HG02852 (cell line): Measurements from ENCODE around the gene ADAT3.

ENCODE experiments used
- ATAC-seq: cut with Tn5 transposase; IDR thresholded peaks from one replicate; pipeline ENCODE4 v1.9.1; 2021; ENCODE audit warnings: mild to moderate bottlenecking, moderate library complexity; ENCODE audit not compliant: unreplicated experiment

ADAT3 gene

DNA sequence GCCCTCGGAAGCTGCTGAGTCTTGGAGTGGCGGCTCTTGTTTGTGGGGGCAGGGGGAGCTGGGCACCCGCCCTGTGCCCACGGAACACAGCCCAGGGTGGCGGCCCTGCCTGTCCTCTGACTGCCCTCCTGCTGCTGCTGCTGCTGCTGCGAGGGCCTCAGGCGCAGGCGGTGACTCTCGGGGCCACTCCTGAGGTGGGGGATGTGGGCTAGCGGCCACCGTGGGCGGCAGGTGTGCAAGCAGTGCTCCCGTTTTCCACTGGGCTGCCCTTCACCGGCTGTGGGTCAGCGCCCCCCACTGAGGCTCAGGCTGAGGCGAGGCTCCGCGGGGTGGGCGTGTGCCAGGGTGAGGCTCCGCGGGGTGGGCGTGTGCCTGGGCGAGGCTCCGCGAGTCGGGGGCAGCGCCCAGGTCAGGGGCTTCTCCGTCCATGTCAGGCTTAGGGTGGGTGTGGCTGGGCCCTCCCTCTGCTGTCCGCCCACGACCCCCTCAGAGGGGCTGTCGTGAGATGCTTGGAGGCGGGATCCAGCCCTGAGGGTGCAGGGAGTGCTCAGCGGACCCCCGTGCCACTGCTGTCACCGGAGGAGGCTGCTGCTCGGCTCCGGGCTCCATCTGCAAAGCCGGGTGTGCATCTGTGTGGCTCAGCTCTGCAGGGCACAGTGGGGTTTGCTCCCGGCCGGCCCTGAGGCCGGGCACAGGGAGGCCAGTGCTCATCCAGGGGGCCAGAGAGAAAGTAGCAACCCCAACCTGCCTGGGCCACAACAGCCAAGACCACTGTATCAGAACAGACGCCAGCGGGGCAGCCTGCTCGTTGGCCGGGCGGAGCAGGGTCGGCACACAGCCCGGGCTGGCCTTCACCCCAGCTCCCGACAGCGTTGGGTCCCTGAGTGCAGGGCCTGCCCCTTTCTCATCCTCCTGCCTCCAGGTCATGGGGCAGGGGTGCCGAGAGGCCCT, 50.2 kb downstream of the ADAT3 start:
- ATAC-seq: no peak

DNA sequence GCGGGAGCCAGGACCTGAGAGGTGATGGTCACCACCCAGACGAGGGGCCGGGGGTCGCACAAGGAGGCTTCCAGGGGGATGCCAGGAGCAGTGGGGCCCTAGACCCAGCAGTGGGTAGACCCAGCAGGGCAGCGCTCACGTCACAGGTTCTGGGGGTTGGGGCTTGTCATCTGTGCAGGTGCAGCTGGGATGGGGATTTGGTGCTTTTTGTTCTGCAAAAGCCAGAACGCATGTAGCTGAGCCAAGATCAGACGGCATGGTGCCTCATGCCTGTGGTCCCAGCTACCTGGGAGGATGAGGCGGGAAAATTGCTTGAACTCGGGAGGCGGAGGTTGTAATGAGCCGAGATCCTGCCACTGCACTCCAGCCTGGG, 50.9 kb downstream of the ADAT3 start:
- ATAC-seq: no peak

GRCh38 chr19:1956868-1957492, 51.8 kb downstream of the ADAT3 start:
- ATAC-seq: no peak

- ATAC-seq: no peak
Observed at GRCh38 chr19:1957562-1958248, 52.5 kb downstream of the ADAT3 start.

DNA sequence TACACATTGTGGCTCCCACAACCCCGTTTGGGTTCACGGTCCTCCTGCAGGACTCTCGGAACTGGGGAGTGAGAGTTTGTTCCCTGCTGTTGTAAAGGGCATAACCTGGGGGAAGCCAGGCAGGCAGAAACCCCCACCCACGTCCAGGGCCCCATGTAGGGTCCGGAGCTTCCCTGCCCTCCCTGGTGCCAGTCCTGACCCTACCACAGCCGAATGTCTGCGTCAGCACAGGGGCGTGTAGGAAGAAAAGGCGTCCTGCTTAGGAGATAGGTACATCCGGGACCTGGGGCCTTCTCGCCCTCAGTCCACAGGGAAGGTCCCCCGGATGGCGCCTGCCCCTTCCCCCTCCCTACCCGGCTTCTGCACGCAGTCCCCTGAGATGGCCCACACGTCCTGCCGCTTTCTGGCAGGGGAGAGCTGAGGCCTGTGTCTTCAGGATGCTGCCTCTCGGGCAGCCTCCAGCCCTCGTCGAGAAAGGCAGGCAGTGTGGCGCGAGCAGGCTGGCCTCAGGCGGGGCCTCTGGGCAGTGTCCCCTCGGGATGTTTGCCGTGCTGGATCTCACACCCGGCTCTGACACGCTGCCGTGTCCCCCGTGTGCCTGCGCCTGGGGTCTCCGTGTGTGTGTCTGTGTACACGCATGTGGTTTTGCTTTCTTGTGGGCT, 54.9 kb downstream of the ADAT3 start:
- ATAC-seq: no peak

GRCh38 chr19:1961000-1961883, 56.0 kb downstream of the ADAT3 start:
- ATAC-seq: no peak

GRCh38 chr19:1962674-1963073, 57.5 kb downstream of the ADAT3 start:
- no peak for ATAC-seq
